Activated naive CD4-positive, alpha-beta T cell treated with anti-CD3 and anti-CD28 coated beads, Interleukin-2, amount 10 ng/mL, durations not matched to agents 7 days and 5 days (primary cell): ENCODE results near the gene BCL6B.

ENCODE experiments used
- CTCF ChIA-PET: fragments of 350-600 bp; sonication (Branson Sonifier 250); formaldehyde crosslinking; loops from one replicate; lab custom pipeline; 2021; ENCODE audit warnings: antibody characterized with exemption; lab: Charles Lee
- DNase-seq: peaks from one replicate; pipeline ENCODE4 v3.0.0-alpha.2; 2020
- H3K27ac Mint-ChIP-seq: one replicate; pipeline ENCODE4 v1.8.0; 2021; ENCODE audit warnings: mild to moderate bottlenecking, moderate library complexity, mixed read lengths
- H3K27me3 Mint-ChIP-seq: one replicate; pipeline ENCODE4 v1.8.0; 2021; ENCODE audit warnings: mild to moderate bottlenecking, mixed read lengths
- H3K36me3 Mint-ChIP-seq: one replicate; pipeline ENCODE4 v1.8.0; 2021; ENCODE audit warnings: mixed read lengths
- H3K4me1 Mint-ChIP-seq: one replicate; pipeline ENCODE4 v1.8.0; 2021; ENCODE audit warnings: mixed read lengths
- H3K4me3 Mint-ChIP-seq: one replicate; pipeline ENCODE4 v1.8.0; 2021; ENCODE audit warnings: mild to moderate bottlenecking, moderate library complexity, mixed read lengths
- H3K9me3 Mint-ChIP-seq: one replicate; pipeline ENCODE4 v1.8.0; 2021; ENCODE audit warnings: mixed read lengths

The BCL6B gene

DNA sequence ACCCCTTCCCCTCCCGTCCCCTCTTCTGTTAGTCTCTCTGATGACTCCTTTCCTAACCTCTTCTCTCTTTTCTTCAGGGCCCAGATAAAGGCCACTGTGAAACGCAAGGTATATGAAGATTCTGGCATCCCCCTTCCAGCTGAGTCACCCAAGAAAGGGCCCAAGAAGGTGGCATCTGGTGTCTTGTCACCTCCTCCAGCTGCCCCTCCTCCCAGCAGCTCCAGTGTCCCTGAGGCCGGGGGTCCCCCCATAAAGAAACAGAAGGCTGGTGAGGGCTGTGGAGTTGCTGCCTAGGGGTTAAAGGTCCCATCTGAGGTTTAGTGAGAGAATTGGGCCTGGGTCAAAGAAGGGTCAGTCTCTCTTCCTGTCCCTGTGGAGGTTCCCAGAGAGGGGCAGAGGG is 6.4 kb upstream of the BCL6B start:
- H3K27me3 Mint-ChIP-seq = peaks cover 24% of the 10 kb centered on the region
- CTCF ChIA-PET = interaction anchor here (0.9 to 1.0 kb wide), 2 partner anchors 102 to 105 kb away, joined by 3 to 4 read pairs; no protein-coding TSS in a partner anchor
- peak overlapping the region; percentile 82 for H3K4me3 Mint-ChIP-seq
- no peaks in the 10 kb centered on the region for H3K9me3 Mint-ChIP-seq
- peaks cover 40% of the 10 kb centered on the region for H3K36me3 Mint-ChIP-seq
- H3K27ac Mint-ChIP-seq = peak overlapping the region; percentile 96
- H3K4me1 Mint-ChIP-seq = peaks cover 73% of the 10 kb centered on the region
- DNase-seq = no peak

- Mint-ChIP-seq H3K27ac (peak overlapping the region; percentile 96), H3K27me3 (peaks cover 30% of the 10 kb centered on the region), H3K9me3 (no peaks in the 10 kb centered on the region), H3K36me3 (peaks cover 36% of the 10 kb centered on the region), H3K4me3 (peak overlapping the region; percentile 82), H3K4me1 (peaks cover 73% of the 10 kb centered on the region)
- CTCF ChIA-PET = interaction anchor here (0.9 to 1.0 kb wide), 2 partner anchors 103 to 106 kb away, joined by 3 to 4 read pairs; no protein-coding TSS in a partner anchor
- DNase-seq = no peak
Measured at GRCh38 chr17:7016886-7017826, 5.7 kb upstream of the BCL6B start.

GRCh38 chr17:7017827-7018200 is 5.0 kb upstream of the BCL6B start:
- peak overlapping the region; percentile 96 for H3K27ac Mint-ChIP-seq
- H3K9me3 Mint-ChIP-seq = no peaks in the 10 kb centered on the region
- peaks cover 77% of the 10 kb centered on the region for H3K4me1 Mint-ChIP-seq
- CTCF ChIA-PET = no interaction called here
- DNase-seq = no peak
- peaks cover 35% of the 10 kb centered on the region for H3K36me3 Mint-ChIP-seq
- peaks cover 33% of the 10 kb centered on the region for H3K27me3 Mint-ChIP-seq
- peak overlapping the region; percentile 82 for H3K4me3 Mint-ChIP-seq

DNA sequence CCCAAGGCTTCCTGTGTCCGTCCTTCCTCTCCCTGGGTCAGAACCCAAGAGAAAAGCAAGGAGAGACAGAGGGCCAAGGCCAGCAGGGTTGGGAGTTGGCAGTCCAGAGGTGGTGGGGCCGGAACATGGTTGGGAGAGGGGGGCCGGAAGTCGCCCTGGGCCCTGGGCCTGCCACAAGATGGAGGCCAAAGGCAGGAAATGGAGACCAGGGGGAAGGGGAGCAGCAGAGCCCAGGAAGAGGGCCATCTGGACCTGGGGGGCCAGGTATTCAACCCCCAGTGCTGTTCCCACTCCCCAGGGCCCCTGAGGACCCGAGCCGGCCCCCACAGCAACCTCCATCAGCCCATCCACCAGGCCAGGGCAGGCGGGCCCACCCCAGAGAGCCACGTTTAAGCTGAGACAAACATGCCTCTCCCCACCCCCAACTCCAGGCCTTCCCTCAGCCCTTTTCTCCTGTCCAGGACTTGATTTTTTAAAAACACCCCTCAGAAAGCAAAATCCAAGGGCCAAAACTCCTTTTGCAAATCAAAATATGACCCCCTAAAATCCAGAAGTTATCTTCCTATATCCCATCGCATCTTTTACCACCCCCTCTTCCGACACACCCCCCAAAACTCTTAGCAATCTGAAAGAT is 4.4 kb upstream of the BCL6B start:
- Mint-ChIP-seq H3K4me1 (peaks cover 81% of the 10 kb centered on the region), H3K27ac (no peak overlapping the region)
- CTCF ChIA-PET = interaction anchor here (8.4 kb wide), 1 partner anchor 104 kb away, joined by 51 read pairs; no protein-coding TSS in a partner anchor

DNA sequence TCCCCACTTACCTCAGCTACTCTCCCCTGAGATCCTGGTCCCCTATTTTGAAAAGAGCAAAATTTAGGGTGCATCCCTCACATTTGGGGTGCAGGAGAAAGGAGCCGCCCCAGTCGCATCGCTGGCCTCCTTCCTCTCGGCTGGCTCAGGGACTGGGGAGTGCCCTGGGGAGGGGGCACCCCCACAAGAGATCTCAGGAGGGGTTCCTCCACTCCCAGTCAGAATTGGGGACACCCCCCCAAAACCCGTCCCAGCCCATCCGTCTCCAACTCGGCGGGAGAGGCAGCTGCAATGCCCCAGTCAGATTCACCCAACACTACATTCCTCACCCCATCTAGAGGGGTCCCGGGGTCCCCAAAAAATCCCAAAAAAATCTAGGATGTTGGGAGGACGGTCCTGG is 3.5 kb upstream of the BCL6B start:
- peaks cover 24% of the 10 kb centered on the region for H3K36me3 Mint-ChIP-seq
- CTCF ChIA-PET = interaction anchor here (0.5 to 8.4 kb wide), 3 partner anchors 16 to 390 kb away, joined by 4 to 51 read pairs (median 28); no protein-coding TSS in a partner anchor
- peaks cover 48% of the 10 kb centered on the region for H3K27me3 Mint-ChIP-seq
- no peak overlapping the region for H3K27ac Mint-ChIP-seq
- H3K4me1 Mint-ChIP-seq = peaks cover 84% of the 10 kb centered on the region
- DNase-seq = no peak
- no peak overlapping the region for H3K4me3 Mint-ChIP-seq
- no peaks in the 10 kb centered on the region for H3K9me3 Mint-ChIP-seq

More for the DNA sequence above, 4.4 kb upstream of the BCL6B start:
- H3K4me3 Mint-ChIP-seq = no peak overlapping the region
- H3K9me3 Mint-ChIP-seq = no peaks in the 10 kb centered on the region
- H3K36me3 Mint-ChIP-seq = peaks cover 31% of the 10 kb centered on the region
- no peak for DNase-seq
- peaks cover 39% of the 10 kb centered on the region for H3K27me3 Mint-ChIP-seq

GRCh38 chr17:7019839-7020519 is 2.9 kb upstream of the BCL6B start:
- peaks cover 88% of the 10 kb centered on the region for H3K4me1 Mint-ChIP-seq
- peaks cover 22% of the 10 kb centered on the region for H3K36me3 Mint-ChIP-seq
- peaks cover 50% of the 10 kb centered on the region for H3K27me3 Mint-ChIP-seq
- H3K27ac Mint-ChIP-seq = peak overlapping the region; percentile 45
- DNase-seq = no peak
- H3K4me3 Mint-ChIP-seq = no peak overlapping the region
- CTCF ChIA-PET = interaction anchor here (0.5 to 8.4 kb wide), 6 partner anchors 13 to 390 kb away, joined by 4 to 51 read pairs (median 16); no protein-coding TSS in a partner anchor
- H3K9me3 Mint-ChIP-seq = no peaks in the 10 kb centered on the region

DNA sequence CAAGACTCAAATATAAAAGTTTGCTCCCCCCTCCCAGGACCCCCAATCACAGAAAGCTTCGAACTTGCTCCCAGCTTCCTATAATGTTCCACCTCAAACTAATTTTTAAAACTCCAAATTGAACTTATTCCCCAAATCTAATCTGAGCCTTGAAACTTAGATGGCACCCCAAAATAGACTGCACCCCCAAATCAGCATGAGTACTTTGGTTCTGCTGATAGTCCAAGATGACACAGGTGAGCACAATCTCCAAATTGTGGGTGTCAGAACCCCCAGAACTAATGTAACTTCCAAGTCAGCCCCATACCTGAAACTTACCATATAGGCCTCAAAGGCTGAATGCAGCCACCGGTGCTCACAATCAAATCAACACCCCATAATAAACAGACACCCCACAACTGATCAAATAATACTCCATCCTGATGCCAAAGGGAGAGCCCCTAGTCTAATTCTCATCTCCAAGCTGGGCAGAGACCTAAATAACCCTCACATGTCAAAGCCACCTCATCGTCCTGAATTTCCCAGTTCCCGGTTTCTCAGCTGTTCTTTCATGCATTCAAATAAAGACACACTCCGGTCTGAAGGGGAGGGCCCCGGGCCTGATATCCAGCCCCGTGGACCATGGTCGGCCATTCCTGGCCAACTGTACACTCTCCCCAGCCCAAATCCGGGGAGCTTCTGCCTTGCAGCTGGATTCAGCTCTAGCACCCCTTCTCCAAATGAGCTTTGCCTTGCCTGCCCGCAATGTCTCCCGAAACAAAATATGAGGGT is 1.8 kb upstream of the BCL6B start:
- Mint-ChIP-seq H3K4me1 (peaks cover 80% of the 10 kb centered on the region), H3K9me3 (no peaks in the 10 kb centered on the region), H3K4me3 (no peak overlapping the region), H3K27ac (no peak overlapping the region), H3K36me3 (peaks cover 18% of the 10 kb centered on the region), H3K27me3 (peaks cover 50% of the 10 kb centered on the region)
- CTCF ChIA-PET = interaction anchor here (0.6 to 8.4 kb wide), 16 partner anchors 8 to 581 kb away, joined by 3 to 51 read pairs (median 6); partner anchors contain the start of genes RNASEK, SLC16A13 and XAF1
- DNase-seq = no peak

GRCh38 chr17:7021993-7022778 is 664 bp upstream of the BCL6B start:
- Mint-ChIP-seq H3K4me1 (peaks cover 69% of the 10 kb centered on the region), H3K27ac (no peak overlapping the region), H3K9me3 (no peaks in the 10 kb centered on the region), H3K27me3 (peaks cover 50% of the 10 kb centered on the region), H3K36me3 (peaks cover 8% of the 10 kb centered on the region), H3K4me3 (peak overlapping the region; percentile 26)
- CTCF ChIA-PET = interaction anchor here (0.6 to 8.4 kb wide), 16 partner anchors 10 to 580 kb away, joined by 3 to 51 read pairs (median 6); partner anchors contain the start of genes RNASEK and SLC16A13
- DNase-seq = peak; percentile 83

DNA sequence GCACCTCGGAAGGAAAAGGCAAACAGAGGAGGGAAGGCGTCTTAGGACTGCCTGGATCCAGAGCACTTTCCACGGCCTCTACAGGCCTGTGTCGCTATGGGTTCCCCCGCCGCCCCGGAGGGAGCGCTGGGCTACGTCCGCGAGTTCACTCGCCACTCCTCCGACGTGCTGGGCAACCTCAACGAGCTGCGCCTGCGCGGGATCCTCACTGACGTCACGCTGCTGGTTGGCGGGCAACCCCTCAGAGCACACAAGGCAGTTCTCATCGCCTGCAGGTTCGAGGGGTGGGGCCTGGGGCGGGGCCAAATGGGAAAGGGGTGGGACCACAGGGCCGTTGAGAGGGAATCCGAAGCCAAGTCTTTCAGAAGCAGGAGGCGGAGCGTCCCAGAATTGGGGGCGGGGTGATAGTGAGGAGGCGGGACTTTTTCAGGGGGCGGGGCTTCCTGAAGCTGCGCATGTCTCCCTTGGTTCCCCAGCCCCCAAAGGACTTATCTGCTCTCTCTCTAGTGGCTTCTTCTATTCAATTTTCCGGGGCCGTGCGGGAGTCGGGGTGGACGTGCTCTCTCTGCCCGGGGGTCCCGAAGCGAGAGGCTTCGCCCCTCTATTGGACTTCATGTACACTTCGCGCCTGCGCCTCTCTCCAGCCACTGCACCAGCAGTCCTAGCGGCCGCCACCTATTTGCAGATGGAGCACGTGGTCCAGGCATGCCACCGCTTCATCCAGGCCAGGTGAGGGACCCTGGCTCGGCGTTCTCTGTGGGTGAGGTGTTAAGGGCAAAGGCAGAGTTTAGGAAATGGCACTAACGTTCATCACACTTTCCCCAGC is 939 bp downstream of the BCL6B start:
- Mint-ChIP-seq H3K27ac (peak overlapping the region; percentile 77), H3K9me3 (no peaks in the 10 kb centered on the region), H3K27me3 (peaks cover 50% of the 10 kb centered on the region), H3K4me3 (peak overlapping the region; percentile 57), H3K4me1 (peaks cover 59% of the 10 kb centered on the region), H3K36me3 (no peaks in the 10 kb centered on the region)
- DNase-seq = peak; percentile 94
- CTCF ChIA-PET = interaction anchor here (0.7 to 8.4 kb wide), 4 partner anchors 19 to 181 kb away, joined by 3 to 51 read pairs (median 4); no protein-coding TSS in a partner anchor

DNA sequence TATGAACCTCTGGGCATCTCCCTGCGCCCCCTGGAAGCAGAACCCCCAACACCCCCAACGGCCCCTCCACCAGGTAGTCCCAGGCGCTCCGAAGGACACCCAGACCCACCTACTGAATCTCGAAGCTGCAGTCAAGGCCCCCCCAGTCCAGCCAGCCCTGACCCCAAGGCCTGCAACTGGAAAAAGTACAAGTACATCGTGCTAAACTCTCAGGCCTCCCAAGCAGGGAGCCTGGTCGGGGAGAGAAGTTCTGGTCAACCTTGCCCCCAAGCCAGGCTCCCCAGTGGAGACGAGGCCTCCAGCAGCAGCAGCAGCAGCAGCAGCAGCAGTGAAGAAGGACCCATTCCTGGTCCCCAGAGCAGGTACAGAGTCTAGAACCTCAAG is 1.5 kb downstream of the BCL6B start:
- CTCF ChIA-PET = interaction anchor here (2.1 to 8.4 kb wide), 2 partner anchors 110 to 114 kb away, joined by 6 to 51 read pairs; no protein-coding TSS in a partner anchor
- H3K4me3 Mint-ChIP-seq = no peak overlapping the region

DNA sequence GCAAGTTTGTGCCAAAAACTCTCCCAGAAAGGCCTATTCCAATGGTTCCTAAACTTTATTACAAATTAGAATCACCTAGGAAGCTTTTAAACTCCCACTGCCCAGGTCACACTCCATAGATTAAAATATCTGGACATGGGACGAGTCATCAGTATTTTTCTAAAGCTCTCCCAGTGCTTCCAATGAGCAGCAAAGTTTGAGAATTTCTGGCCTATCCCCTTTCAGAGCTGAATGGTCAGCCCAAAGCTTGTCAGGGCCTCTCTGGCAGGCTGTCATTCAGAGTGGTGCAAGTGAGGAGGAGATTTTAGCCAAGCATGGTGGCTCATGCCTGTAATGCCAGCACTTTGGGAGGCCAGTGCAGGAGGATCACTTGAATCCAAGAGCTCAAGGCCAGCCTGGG is 2.4 kb downstream of the BCL6B start:
- CTCF ChIA-PET = interaction anchor here (2.1 to 8.4 kb wide), 2 partner anchors 111 to 114 kb away, joined by 6 to 51 read pairs; no protein-coding TSS in a partner anchor
- Mint-ChIP-seq H3K4me3 (no peak overlapping the region), H3K27me3 (peaks cover 42% of the 10 kb centered on the region), H3K27ac (no peak overlapping the region), H3K9me3 (peaks cover 3% of the 10 kb centered on the region), H3K36me3 (peaks cover 8% of the 10 kb centered on the region), H3K4me1 (peaks cover 65% of the 10 kb centered on the region)
- DNase-seq = no peak

More for the DNA sequence above, 1.5 kb downstream of the BCL6B start:
- Mint-ChIP-seq H3K9me3 (no peaks in the 10 kb centered on the region), H3K4me1 (peaks cover 59% of the 10 kb centered on the region), H3K27me3 (peaks cover 47% of the 10 kb centered on the region), H3K36me3 (no peaks in the 10 kb centered on the region), H3K27ac (no peak overlapping the region)
- DNase-seq = no peak
